OCI-LY7 (cell line): Measurements from ENCODE around the gene PLEKHH1. TPM values are rescaled to one million over a fixed set of nuclear protein-coding genes. Genes with fewer than 3 reads are reported as not detected.

Experiments
- BruUV-seq: library from RNA; stranded (reverse); fragments of 400-500 nt; replicated peaks from 2 replicates; lab custom pipeline; 2021; lab: Mats Ljungman, UMichigan
- CTCF ChIA-PET: fragments of 300-600 bp; sonication (Branson Sonifier 250); formaldehyde crosslinking; loops from one replicate; lab custom pipeline; 2022; ENCODE audit warnings: antibody characterized with exemption; ENCODE audit not compliant: unreplicated experiment; lab: Charles Lee
- POLR2A ChIA-PET: fragments of 300-600 bp; sonication (Branson Sonifier 250); formaldehyde crosslinking; loops from one replicate; lab custom pipeline; 2022; ENCODE audit warnings: antibody characterized with exemption; lab: Charles Lee
- DNase-seq: peaks from one replicate; pipeline ENCODE4 v3.0.0-alpha.2; 2015; ENCODE audit warnings: low spot score
- H2AFZ ChIP-seq: fragments of 200-600 bp; sonication (generic), shearing (Covaris generic); 2 replicates; pipeline ENCODE4 v1.6.1; 2014; ENCODE audit warnings: mild to moderate bottlenecking, antibody characterized with exemption, low read length, moderate library complexity
- H3K27ac ChIP-seq: fragments of 200-600 bp; sonication (generic); 2 replicates; pipeline ENCODE4 v1.5.1; 2014; ENCODE audit warnings: mixed run types, low read depth, mild to moderate bottlenecking, moderate library complexity, low read length, inconsistent platforms; ENCODE audit not compliant: poor library complexity, severe bottlenecking
- H3K36me3 ChIP-seq: fragments of 200-600 bp; sonication (generic); 2 replicates; pipeline ENCODE4 v1.6.1; 2014; ENCODE audit warnings: mild to moderate bottlenecking, antibody characterized with exemption, low read length, moderate library complexity, mixed read lengths; ENCODE audit not compliant: insufficient read depth
- H3K4me1 ChIP-seq: fragments of 200-600 bp; sonication (generic); 2 replicates; pipeline ENCODE4 v1.5.1; 2014; ENCODE audit warnings: mild to moderate bottlenecking, low read length; ENCODE audit not compliant: insufficient read depth, poor library complexity, severe bottlenecking
- H3K4me2 ChIP-seq: fragments of 200-600 bp; sonication (generic); 2 replicates; pipeline ENCODE4 v1.6.1; 2014; ENCODE audit warnings: mild to moderate bottlenecking, low read length
- H3K4me3 ChIP-seq: fragments of 200-600 bp; sonication (generic); 2 replicates; pipeline ENCODE4 v1.5.1; 2014; ENCODE audit warnings: mild to moderate bottlenecking, low read depth, low read length; ENCODE audit not compliant: poor library complexity, severe bottlenecking
- H3K79me2 ChIP-seq: fragments of 200-600 bp; sonication (generic); 2 replicates; pipeline ENCODE4 v1.6.1; 2016; ENCODE audit warnings: low read depth, mild to moderate bottlenecking, low read length, moderate library complexity, mixed read lengths; ENCODE audit not compliant: insufficient read depth
- H3K9me2 ChIP-seq: fragments of 200-600 bp; sonication (generic); 2 replicates; pipeline ENCODE4 v1.6.1; 2016; ENCODE audit warnings: mild to moderate bottlenecking, low read length, mixed read lengths; ENCODE audit not compliant: insufficient read depth
- H3K9me3 ChIP-seq: fragments of 200-600 bp; sonication (generic); 2 replicates; pipeline ENCODE4 v1.6.1; 2014; ENCODE audit warnings: mild to moderate bottlenecking, mixed run types, low read length, mixed read lengths
- H4K20me1 ChIP-seq: fragments of 200-600 bp; sonication (generic); 2 replicates; pipeline ENCODE4 v1.6.1; 2014; ENCODE audit warnings: mild to moderate bottlenecking, antibody characterized with exemption, low read length, moderate library complexity, mixed read lengths; ENCODE audit not compliant: insufficient read depth
- CTCF ChIP-seq: fragments of 200-600 bp; sonication (generic); conservative IDR thresholded peaks from 2 replicates; pipeline ENCODE4 v1.5.1; 2014; ENCODE audit warnings: mild to moderate bottlenecking, antibody characterized with exemption, low read length, moderate library complexity, mixed read lengths
- EZH2phosphoT487 ChIP-seq: fragments of 200-600 bp; sonication (generic); IDR thresholded peaks from 2 replicates; pipeline ENCODE4 v1.6.1; 2018; ENCODE audit warnings: low read depth, borderline replicate concordance, mild to moderate bottlenecking, mixed run types, antibody characterized with exemption, low read length, moderate library complexity, mixed read lengths
- intact Hi-C: fragments of 100-400 bp; cut with micrococcal nuclease; formaldehyde crosslinking; loops from one replicate; pipeline ENCODE4 v1.10.0; 2022; ENCODE audit not compliant: unreplicated experiment
- total RNA-seq, 2 experiments: library from RNA; depleted of rRNA in 1 of 2; stranded (reverse); fragments of >200 nt in 1 of 2; shearing (Covaris generic) in 1 of 2; gene quantifications; 2 replicates each; pipeline ENCODE4 v1.2.3, GENCODE V29; 2014 to 2022

The PLEKHH1 gene
- total RNA-seq, 2 experiments from 2014 or later: not detected

DNA sequence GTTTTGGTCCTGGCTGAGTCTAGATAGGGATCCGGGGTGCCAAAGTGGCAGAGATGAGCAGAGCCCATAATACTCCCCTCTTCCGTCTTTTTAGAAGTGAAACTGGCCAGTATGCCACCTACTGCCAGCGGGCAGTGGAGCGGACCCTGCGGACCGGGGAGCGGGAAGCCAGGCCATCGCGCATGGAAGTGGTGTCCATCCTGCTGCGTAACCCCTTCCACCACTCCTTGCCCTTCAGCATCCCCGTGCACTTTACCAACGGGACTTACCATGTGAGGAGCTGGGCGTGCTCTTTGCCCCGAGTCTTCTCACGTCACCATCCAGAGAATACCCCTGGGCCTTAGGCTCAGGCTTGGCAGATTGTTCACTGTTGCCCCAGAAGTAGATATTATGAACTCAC lies 46.0 kb downstream of the PLEKHH1 start:
- no peaks in the 10 kb centered on the region for H3K9me3 ChIP-seq
- no peaks in the 10 kb centered on the region for H3K79me2 ChIP-seq
- no peak overlapping the region for H3K4me2 ChIP-seq
- no peak overlapping the region for H3K27ac ChIP-seq
- CTCF ChIA-PET: no interaction called here
- POLR2A ChIA-PET: no interaction called here
- no peak overlapping the region for H3K4me3 ChIP-seq
- no peaks in the 10 kb centered on the region for H3K4me1 ChIP-seq
- TF ChIP-seq EZH2phosphoT487 (no peak), CTCF (no peak)
- no peaks in the 10 kb centered on the region for H3K36me3 ChIP-seq
- BruUV-seq: no TSS peak
- intact Hi-C loops: no loop called here
- no peak overlapping the region for H2AFZ ChIP-seq
- no peaks in the 10 kb centered on the region for H3K9me2 ChIP-seq
- H4K20me1 ChIP-seq: no peaks in the 10 kb centered on the region
- DNase-seq: no peak

- H3K9me2 ChIP-seq: no peaks in the 10 kb centered on the region
- intact Hi-C loops: no loop called here
- H3K9me3 ChIP-seq: no peaks in the 10 kb centered on the region
- BruUV-seq: no TSS peak
- no peaks in the 10 kb centered on the region for H3K4me1 ChIP-seq
- POLR2A ChIA-PET: no interaction called here
- DNase-seq: no peak
- H3K4me2 ChIP-seq: no peak overlapping the region
- H2AFZ ChIP-seq: no peak overlapping the region
- H3K79me2 ChIP-seq: no peaks in the 10 kb centered on the region
- no peak for TF ChIP-seq EZH2phosphoT487
- TF ChIP-seq CTCF: no peak
- no peak overlapping the region for H3K27ac ChIP-seq
- no peak overlapping the region for H3K4me3 ChIP-seq
- CTCF ChIA-PET: no interaction called here
- H3K36me3 ChIP-seq: no peaks in the 10 kb centered on the region
- no peaks in the 10 kb centered on the region for H4K20me1 ChIP-seq
Measured at GRCh38 chr14:67579636-67580035, 46.5 kb downstream of the PLEKHH1 start.

- no peak for DNase-seq
- Histone ChIP-seq H3K9me3 (no peaks in the 10 kb centered on the region), H2AFZ (no peak overlapping the region), H3K4me3 (no peak overlapping the region), H3K9me2 (no peaks in the 10 kb centered on the region), H3K4me1 (no peaks in the 10 kb centered on the region), H3K4me2 (no peak overlapping the region), H3K27ac (no peak overlapping the region), H4K20me1 (no peaks in the 10 kb centered on the region), H3K36me3 (no peaks in the 10 kb centered on the region), H3K79me2 (no peaks in the 10 kb centered on the region)
- CTCF ChIA-PET: no interaction called here
- intact Hi-C loops: no loop called here
- no peak for TF ChIP-seq CTCF
- no peak for TF ChIP-seq EZH2phosphoT487
- no TSS peak for BruUV-seq
- POLR2A ChIA-PET: no interaction called here
Measured at GRCh38 chr14:67580336-67581171, 47.5 kb downstream of the PLEKHH1 start.
